Stimulated activated CD4-positive, alpha-beta T cell treated with anti-CD3 and anti-CD28 coated beads, Interleukin-1b, Interleukin-23, amount 100 ng/mL, for 1 hour (primary cell): ENCODE measurements around the gene ABO.
"Not testable (repeated sequence)": the region's sequence is repeated elsewhere in the genome, so short reads cannot be mapped to it uniquely, and the experiment has no call there.

Experiments used
- DNase-seq, 2 donors: peaks; one replicate each; pipeline ENCODE4 v3.0.0-alpha.2; 2020; ENCODE audit warnings: low read depth in 2 of 2

The ABO gene

DNA sequence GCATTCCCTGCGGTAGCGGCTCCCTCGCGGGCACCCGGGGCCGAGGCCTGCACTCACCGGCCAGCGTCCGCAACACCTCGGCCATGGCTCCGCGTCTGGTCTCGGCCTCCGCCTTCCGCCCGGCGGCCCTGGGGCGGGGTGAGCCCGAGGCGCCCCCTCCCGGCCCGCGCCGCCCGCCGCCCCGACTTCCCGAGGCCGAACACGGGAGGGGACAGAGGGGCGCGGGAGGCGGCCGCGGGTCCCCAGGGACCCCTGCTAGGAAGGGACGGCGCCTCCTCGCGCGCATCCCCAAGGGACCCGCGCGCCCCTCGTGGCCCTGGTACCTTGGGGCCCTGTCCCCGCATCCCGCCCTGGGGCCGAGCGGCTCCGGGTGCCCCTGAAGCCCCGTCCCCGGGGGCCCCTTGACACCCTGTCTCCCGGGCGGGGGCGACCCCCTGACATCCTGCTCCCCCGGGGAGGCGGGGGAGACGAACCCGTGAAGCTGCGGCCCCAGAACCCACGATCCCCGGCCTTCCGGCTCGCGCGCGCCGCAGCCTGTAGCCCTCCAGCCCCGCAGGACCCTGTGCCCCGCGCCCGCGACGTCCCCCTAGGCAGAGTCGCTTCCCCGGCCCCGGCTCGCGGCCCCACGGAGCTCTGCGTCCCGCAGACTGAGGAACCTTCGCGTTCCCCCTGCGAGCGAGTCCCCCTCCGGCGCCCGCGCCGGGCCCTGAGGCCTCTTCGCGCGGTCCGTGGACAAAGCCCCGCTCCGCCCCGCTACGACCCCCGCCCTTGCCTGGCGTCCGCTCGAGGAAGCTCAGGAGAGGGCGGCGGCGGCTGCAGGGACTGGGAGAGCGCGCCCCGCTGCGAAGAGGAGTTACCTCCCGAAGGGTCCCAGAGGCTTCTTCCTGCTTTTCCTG lies at the start of gene ABO:
Gene ABO (minus strand): TSS at position 97 of the 896 bp plus-strand sequence.
- no peak for DNase-seq

DNA sequence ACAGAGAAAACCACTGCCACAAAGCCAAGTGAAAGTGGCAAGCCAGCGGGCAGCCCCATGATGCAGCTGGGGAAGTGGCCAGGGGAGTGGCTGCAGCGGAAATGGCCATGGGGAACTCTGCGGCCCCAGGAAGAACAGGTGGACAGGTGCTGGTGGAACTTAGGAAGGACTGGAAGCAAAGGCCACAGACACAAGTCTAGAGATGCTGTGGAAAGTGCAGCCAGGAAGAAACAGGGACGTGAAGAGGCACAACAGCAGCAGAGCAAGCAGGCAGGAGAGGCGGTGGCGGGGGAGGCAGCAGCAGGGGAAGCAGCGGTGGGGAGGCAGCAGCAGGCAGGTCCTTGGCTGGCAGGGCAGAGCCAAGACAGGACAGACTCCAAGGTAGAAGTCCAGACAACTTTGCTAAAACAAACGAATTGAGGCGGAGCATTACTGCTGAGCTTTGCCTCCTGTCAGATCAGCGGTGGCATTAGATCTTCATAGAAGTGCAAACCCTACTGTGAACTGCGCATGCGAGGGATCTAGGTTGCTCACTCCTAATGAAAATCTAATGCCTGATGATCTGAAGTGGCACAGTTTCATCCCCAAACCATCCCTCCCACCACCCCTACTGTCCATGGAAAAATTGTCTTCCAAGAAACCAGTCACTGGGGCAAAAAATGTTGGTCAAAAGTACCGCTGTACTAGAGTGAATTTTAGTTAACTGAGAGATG lies 49.1 kb upstream of the ABO start:
- DNase-seq: no peak

DNA sequence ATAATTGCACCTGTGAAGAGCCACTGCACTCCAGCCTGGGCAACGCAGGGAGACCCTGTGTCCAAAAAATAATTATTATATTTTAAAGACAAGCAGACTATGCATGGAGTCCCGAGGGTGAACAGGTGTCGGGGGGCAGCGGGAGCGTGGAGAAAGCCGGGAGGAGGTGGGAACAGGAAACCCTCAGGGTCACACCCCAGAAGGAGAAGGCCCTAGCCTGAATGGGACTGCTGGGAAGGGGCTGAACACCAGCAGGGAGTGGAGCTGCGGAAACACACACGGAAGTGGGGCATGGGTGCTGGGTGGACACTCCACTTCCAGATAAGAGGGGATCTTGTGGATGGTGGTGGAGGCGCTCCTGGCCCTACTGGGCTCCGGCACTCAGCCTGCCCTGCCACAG lies 48.2 kb upstream of the ABO start:
- DNase-seq: no peak

DNA sequence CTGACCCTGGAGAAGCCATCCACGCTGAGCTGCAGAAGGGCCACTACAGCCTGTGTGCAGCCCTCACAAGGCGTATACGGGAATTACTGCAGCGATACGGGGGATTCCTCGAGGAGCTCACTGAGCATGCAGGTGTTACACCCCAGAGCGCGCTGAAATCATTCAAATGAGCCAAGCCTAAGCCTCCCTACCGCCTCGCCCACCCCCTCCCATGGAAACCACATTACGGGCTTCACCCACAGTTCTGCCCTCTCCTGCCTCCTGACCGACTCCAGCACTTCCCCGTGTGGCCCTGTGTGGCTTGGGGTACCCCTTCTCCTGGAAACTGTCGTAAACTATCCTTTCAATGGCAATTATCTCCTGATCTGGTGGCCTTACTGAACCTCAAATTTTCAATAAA lies 47.7 kb upstream of the ABO start:
- no peak for DNase-seq

DNA sequence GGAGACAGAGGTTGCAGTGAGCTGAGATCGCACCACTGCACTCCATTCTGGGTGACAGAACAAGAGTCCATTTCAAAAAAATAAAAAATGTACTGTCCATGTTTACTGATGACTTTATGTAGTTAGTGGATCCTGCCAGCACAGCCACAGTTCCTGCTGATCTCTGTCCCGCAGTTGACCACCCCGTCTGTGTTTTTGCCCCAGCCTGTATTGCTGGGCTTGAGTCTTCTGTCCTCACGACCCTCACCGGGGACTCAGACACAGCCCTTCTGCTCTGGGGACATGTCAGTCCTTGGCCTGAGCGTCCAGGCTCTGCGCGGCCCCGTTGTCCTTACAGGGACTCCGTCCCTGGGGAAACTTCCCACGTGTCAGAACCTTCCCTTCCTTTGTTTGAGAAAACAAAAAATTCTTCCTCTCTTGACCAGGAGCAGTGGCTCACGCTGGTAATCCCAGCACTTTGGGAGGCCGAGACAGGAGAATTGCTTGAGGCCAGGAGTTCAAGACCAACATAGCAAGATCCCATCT lies 46.5 kb upstream of the ABO start:
- DNase-seq: no peak

DNA sequence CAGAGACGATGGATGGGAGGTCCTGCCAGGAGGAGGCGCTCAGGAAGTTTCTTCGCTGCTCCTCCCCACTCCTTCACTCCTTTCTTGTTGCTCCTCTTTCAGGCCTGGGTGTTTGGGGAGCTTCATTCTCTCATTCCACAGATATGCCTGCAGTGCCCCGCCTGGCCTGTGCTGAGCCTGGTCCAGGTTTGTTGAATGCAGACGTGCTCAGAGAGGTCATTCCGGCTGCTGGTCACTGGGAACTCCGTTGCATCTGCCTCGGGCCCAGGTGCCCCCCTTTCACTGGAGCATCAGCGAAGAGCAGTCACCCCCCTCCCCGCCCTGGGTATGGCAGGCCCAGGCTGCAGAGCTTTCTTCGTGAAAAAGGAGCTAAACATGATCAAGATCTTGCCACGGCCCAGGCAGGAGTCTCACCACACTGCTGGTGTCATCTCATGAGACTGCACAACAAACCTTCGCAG lies 45.5 kb upstream of the ABO start:
- no peak for DNase-seq

DNA sequence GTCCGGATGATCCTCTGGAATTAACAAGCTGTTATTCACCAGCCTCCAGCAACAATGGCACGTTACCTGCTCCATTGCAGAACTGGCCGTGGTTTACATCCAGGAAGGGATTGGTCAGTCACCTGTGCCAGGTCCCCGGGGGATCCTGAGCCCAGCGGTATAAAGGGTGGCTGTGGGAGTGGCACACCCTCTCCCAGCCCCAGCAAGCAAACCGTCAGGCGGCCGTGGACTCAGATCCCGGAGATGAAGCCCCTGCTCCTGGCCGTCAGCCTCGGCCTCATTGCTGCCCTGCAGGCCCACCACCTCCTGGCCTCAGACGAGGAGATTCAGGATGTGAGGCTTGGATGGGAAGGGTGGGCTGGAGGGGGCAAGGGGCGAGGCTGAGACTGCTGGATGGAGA lies 42.5 kb upstream of the ABO start:
- DNase-seq: not testable (repeated sequence)

DNA sequence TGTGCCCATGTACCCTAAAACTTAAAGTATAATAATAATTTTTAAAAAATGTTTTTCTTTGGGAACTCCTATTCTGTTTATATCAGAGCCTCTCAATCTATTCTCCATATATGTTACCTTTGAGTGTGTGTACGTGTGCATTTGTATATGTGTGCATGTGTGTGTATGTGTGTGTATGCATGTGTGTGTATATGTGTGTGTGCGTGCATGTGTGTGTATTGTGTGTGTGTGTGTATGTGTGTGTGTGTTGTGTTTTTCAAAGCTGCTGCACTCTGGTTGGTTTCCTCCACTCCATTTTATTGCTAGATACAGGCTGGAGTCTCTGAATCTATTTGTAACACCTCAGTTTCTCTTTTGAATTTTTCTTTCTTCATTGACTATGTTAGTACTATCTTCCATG lies 41.0 kb upstream of the ABO start:
- DNase-seq: no peak

DNA sequence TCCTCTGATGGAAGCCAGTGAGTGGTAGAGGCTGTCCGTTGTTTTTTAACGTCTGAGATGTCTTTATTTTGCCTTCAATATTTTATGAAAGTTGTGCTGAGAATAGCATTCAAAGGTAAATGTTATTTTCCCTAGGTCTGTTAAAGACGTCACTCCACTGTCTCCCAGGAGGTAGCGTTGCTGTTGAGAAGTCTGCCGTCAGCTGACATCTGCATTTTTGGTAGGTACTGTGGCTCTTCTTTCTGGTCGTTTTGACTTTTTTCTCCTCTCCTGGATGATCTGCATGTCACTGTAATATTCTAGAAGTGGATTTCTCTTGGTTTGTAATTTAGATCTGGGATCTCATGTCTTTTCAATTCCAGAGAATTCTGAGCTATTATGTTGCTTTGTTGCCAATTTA lies 34.6 kb upstream of the ABO start:
- DNase-seq: no peak

DNA sequence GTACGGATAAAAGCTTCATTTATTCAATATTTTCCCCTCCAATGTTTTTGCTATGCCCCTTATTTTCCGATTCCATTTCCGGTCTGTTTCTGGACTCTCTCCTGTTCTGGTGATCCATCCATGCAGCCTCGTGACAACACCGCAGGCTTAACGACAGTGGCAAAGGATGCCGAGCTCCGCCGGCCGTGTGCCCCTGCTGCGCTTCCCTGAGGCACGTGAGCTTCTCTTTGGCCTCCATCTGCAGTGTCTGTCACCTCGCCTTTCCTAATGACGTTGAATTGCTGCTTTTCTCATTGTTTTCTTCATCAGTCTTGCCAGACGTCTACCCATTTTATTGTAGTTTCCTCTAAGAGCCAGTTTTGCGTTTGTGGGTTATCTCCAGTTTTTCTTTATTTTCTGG lies 32.3 kb upstream of the ABO start:
- no peak for DNase-seq

DNA sequence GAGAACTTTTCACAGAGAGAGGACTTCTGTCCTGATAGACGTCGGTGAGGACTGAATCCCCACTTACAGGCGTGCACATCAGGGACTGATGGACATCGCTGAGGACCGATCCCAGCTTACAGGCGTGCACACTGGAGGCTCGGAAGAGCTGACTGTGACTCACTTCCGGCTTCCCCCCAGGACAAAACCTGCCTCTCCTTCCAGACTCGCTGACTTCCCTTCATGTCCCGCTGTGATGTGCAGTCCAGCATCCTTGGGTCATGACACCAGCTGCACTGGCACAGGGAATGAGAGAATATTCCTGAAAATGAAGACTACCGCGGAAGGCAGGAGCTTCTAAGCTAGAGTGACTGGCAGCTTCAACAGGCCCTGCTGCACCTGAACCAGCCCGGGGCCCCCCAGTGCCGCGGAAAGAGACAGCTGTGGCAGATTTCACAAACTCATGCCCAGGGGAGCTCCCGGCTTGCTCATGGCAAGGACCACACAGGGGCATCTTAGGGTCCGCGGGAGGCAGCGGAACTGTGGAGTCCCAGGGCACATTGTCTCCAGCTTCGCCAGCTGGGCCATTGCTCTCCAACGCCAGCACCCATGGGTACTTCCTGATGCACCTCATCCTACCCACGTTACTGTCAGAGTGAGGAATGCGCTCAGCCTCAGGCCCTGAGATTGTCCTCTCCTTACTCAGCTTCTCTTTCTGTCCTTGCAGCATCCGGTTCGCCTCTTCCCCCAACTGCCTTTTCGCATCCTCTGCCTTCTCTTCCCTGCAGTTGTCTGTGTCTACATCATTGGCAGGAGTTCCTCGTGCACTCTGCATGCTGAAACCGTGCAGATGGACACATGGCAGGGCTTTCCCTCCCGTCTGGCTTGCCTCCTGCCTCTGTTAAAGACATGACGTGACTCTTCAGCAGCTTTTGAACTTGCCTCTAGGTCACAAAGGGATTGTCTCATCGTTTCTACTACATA lies 31.5 kb upstream of the ABO start:
- no peak for DNase-seq

DNA sequence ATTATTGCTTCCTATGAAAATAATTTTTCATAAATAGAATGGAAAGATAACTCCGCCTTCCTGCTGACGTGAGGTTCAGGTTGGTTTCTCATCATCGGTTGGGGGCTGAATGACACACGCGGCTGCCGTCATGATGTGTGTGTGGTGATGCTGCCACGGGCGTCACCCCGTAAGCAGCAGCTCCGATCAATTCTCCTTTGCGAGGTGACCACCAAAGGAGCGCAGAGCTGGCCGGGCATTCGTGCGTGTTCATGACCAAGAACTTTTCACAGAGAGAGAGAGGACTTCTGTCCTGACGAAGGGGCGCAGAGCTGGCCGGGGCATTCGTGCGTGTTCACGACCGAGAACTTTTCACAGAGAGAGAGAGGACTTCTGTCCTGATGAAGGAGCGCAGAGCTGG lies 30.7 kb upstream of the ABO start:
- no peak for DNase-seq

DNA sequence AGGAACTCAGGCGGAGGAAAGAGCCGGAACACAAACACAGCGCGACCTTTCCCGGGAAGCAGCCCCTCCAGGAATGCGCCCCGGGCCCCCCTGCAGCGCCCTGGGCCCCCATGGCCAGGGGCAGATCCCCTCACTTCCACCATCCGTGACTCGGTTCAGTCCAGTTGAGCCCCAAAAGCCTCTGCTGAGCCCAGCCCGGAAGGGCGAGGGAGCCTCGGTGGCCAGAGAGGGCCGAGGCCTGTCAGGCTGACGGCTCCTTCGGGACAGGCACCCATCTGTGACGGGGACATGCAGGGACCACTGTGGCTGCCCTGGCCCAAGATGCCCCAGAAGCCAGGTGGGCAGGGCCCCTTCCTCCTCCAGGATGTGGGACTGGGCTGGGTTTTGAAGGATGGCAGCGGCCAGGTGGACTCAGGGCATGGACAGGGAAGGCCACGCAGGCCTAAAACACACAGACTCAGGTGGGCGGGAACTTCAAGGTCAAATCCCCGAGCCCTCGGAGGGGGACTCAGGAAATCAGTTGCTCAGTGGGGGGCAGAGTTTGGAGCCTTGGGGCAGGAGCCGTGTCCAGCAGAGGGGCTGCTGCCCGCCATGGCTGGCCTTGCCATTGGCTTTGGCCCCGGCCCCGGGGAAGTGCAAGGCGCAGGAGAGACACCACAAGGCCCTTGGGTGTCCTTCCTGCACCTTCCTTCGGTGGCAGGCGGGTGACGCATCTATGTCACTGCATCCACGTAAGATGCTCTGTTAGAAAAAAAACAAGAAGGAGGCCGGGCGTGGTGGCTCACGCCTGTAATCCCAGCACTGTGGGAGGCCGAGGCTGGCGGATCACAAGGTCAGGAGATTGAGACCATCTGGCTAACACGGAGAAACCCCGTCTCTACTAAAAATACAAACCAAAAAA lies 29.7 kb upstream of the ABO start:
- no peak for DNase-seq

DNA sequence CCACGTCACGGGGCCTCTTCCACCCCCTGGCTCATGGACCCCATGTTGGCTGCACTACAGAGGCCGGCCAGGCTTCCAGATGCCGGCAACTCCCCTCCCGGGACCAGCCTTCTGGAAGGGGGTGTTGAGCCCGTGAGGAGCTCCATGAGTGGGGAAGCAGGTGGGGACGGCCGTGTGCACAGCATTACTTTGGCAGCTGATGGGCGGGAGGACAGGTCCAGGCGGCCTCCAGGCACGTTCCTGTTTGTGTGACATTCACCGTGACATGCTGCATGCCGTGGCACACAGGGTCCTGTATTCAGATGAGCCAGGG lies 29.1 kb upstream of the ABO start:
- DNase-seq: no peak

DNA sequence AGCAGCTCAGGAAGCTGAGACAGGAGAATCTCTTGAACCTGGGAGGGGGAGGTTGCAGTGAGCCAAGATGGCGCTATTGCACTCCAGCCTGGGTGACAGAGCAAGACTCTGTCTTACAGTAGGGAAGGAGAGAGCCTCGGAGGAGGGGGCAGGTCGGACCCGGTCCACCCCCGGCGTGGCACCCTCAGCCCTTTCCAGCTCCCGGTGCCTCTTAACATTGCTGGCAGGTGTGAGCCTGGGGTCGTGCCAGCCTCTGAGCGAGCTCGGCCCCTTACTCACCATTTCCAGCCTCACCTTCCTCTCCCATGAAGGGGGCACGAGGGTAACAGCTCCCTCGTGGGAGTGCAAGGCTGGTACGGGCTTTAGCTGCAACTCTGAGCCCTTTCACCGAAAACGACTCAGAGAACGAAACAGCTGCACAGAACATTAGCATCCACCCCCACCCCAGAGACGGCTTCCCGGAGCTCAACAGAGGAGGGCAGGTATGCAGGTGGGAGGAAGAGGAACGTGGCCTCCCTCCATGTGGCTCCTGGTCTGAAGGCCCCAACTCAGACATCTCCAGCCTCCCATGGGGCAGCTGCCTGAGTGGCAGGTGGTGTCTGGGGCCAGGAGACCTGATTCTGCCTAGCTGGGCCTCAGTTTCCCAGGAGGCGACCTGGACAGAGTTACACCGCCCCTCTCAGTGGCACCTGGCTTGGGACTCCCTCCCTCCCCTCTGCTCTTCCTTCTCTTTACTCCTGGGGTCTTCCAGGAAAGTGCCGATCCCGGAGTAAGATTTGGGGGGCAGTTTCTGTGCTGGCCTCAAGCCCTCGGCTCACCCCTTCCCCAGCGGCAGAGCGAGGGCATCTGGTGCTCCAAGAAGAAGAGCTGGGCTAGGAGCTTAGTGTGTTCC lies 28.5 kb upstream of the ABO start:
- DNase-seq: no peak

DNA sequence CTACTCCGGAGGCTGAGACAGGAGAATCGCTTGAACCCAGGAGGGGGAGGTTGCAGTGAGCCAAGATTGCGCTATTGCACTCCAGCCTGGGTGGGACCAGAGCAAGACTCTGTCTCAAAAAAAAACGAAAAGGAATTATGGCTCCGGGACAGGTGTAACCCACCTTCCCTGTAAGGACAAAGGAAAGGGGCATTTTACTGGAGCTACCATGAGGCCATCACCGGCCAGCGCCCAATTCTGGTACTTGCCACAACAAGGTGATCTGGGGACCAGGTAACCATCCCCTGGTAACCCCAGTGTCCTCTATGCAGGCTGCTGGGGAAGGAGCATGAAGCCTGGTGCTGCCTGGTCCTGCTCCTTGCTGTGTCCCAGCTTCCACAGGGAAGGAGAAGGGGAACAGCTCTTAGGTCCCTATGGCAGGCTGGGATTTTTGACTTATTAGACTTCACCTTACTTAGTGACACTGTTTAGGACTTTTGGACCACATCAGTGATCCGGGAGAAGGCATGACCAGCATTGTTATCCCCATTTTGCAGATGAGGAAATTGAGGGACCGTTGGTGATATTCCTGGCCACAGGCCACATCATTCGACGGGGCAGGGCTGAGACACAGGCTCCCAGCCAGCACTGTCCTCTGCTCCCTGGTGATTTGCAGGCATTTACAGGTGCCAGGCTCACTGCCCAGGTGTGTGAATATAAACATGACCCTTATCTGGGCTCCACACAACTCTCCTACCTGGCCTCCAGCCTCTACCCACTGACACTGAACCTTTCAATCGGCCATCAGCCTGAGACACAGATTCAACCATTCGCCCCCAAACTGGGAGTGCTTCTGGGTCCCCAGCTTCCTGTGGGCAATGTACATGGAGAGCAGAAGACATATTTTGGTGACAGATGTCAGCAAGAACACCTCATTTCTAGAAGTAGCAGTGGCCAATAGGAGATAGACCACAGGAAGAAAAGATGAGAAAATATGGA lies 26.5 kb upstream of the ABO start:
- no peak for DNase-seq

DNA sequence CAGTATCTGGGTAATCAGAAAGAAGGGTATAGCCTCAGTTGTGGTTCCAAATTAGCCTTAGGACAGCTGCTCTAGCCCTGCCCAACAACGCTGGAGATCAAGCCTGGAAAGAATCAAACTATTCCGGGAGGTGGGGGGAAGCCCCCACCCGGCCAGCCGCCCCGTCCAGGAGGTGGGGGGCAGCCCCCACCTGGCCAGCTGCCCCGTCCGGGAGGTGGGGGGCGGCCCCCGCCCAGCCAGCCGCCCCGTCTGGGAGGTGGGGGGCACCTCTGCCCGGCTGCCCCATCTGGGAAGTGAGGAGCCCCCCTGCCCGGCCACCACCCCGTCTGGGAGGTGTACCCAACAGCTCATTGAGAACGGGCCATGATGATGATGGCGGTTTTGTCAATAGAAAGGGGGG lies 25.0 kb upstream of the ABO start:
- DNase-seq: not testable (repeated sequence)

DNA sequence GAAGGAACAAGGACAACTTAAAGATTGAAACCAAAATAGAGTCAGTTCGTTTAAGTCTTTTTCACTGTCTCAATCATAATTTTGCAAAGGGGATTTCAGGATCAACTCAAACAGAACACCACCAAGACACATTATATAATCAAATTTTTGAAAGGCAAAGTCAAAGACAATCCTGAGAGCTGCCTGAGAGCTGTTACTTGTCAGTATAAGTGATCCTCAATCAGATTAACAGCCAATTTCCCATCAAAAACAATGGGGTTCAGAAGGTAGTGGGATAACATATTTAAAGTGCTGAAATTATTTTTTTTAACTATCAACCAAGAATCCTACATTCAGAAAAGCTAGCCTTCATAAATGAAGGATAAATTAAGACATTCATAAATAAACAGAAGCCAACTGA lies 19.3 kb upstream of the ABO start:
- no peak for DNase-seq
